ENCODE results near the gene PIAS4. TPM values are rescaled to one million over a fixed set of nuclear protein-coding genes. Genes with fewer than 3 reads are reported as not detected.

Gene PIAS4
- total RNA-seq, 2 experiments from 2014 or later, result 33.3 to 40.4 TPM

GRCh38 chr19:4027146-4027545 lies 19.6 kb downstream of the PIAS4 start:
- no peak overlapping the region for H3K27ac Mint-ChIP-seq
- CTCF ChIA-PET, result no interaction called here
- H3K9me3 Mint-ChIP-seq, result peaks cover under 1% of the 10 kb centered on the region
- no peaks in the 10 kb centered on the region for H3K27me3 Mint-ChIP-seq
- H3K4me3 Mint-ChIP-seq, result no peak overlapping the region
- H3K36me3 Mint-ChIP-seq (ENCODE audit: low read depth), result peaks cover 12% of the 10 kb centered on the region
- POLR2A ChIA-PET, result no interaction called here
- DNase-seq, result no peak
- no peaks in the 10 kb centered on the region for H3K4me1 Mint-ChIP-seq

GRCh38 chr19:4028334-4029246 lies 21.1 kb downstream of the PIAS4 start:
- no peaks in the 10 kb centered on the region for H3K4me1 Mint-ChIP-seq
- POLR2A ChIA-PET, result no interaction called here
- CTCF ChIA-PET, result interaction anchor here (0.6 to 1.3 kb wide), 2 partner anchors 16 to 40 kb away, joined by 3 read pairs; no protein-coding TSS in a partner anchor
- H3K27ac Mint-ChIP-seq, result no peak overlapping the region
- DNase-seq, result no peak
- no peaks in the 10 kb centered on the region for H3K27me3 Mint-ChIP-seq
- no peak overlapping the region for H3K4me3 Mint-ChIP-seq
- H3K36me3 Mint-ChIP-seq (ENCODE audit: low read depth), result peaks cover 12% of the 10 kb centered on the region
- H3K9me3 Mint-ChIP-seq, result no peaks in the 10 kb centered on the region

GRCh38 chr19:4029247-4029614 lies 21.7 kb downstream of the PIAS4 start:
- DNase-seq, result no peak
- Mint-ChIP-seq H3K4me1 (no peaks in the 10 kb centered on the region), H3K36me3 (ENCODE audit: low read depth) (peaks cover 12% of the 10 kb centered on the region), H3K27me3 (no peaks in the 10 kb centered on the region), H3K27ac (no peak overlapping the region), H3K4me3 (no peak overlapping the region), H3K9me3 (no peaks in the 10 kb centered on the region)
- ChIA-PET CTCF (interaction anchor here (0.6 to 1.3 kb wide), 2 partner anchors 17 to 39 kb away, joined by 3 read pairs; no protein-coding TSS in a partner anchor), POLR2A (no interaction called here)

- CTCF ChIA-PET, result interaction anchor here (0.6 kb wide), 1 partner anchor 28 kb away, joined by 3 read pairs; no protein-coding TSS in a partner anchor
- peaks cover 4% of the 10 kb centered on the region for H3K36me3 Mint-ChIP-seq (ENCODE audit: low read depth)
- POLR2A ChIA-PET, result no interaction called here
- H3K4me1 Mint-ChIP-seq, result no peaks in the 10 kb centered on the region
- no peak overlapping the region for H3K4me3 Mint-ChIP-seq
- H3K27ac Mint-ChIP-seq, result no peak overlapping the region
- H3K27me3 Mint-ChIP-seq, result no peaks in the 10 kb centered on the region
- no peaks in the 10 kb centered on the region for H3K9me3 Mint-ChIP-seq
- DNase-seq, result no peak
Measured at GRCh38 chr19:4030552-4030951, 23.0 kb downstream of the PIAS4 start.

- CTCF ChIA-PET, result interaction anchor here (0.6 kb wide), 1 partner anchor 28 kb away, joined by 3 read pairs; no protein-coding TSS in a partner anchor
- no peaks in the 10 kb centered on the region for H3K4me1 Mint-ChIP-seq
- H3K4me3 Mint-ChIP-seq, result no peak overlapping the region
Measured at GRCh38 chr19:4030981-4031380, 23.4 kb downstream of the PIAS4 start.

GRCh38 chr19:4031420-4031819 lies 23.9 kb downstream of the PIAS4 start:
- DNase-seq, result no peak
- H3K27me3 Mint-ChIP-seq, result no peaks in the 10 kb centered on the region
- ChIA-PET POLR2A (no interaction called here), CTCF (no interaction called here)
- no peak overlapping the region for H3K4me3 Mint-ChIP-seq
- H3K4me1 Mint-ChIP-seq, result no peaks in the 10 kb centered on the region
- no peak overlapping the region for H3K27ac Mint-ChIP-seq
- peaks cover 3% of the 10 kb centered on the region for H3K36me3 Mint-ChIP-seq (ENCODE audit: low read depth)
- no peaks in the 10 kb centered on the region for H3K9me3 Mint-ChIP-seq

More at GRCh38 chr19:4030981-4031380, 23.4 kb downstream of the PIAS4 start:
- POLR2A ChIA-PET, result no interaction called here
- H3K36me3 Mint-ChIP-seq (ENCODE audit: low read depth), result peaks cover 3% of the 10 kb centered on the region
- no peaks in the 10 kb centered on the region for H3K9me3 Mint-ChIP-seq
- no peak overlapping the region for H3K27ac Mint-ChIP-seq
- H3K27me3 Mint-ChIP-seq, result no peaks in the 10 kb centered on the region
- DNase-seq, result no peak

- no peak for DNase-seq
- no peak overlapping the region for H3K4me3 Mint-ChIP-seq
- no peaks in the 10 kb centered on the region for H3K9me3 Mint-ChIP-seq
- POLR2A ChIA-PET, result no interaction called here
- H3K27me3 Mint-ChIP-seq, result no peaks in the 10 kb centered on the region
- CTCF ChIA-PET, result interaction anchor here (1.0 kb wide), 1 partner anchor 10 kb away, joined by 4 read pairs; no protein-coding TSS in a partner anchor
- H3K36me3 Mint-ChIP-seq (ENCODE audit: low read depth), result no peaks in the 10 kb centered on the region
- no peak overlapping the region for H3K27ac Mint-ChIP-seq
- H3K4me1 Mint-ChIP-seq, result no peaks in the 10 kb centered on the region
Measured at GRCh38 chr19:4032436-4032835, 24.9 kb downstream of the PIAS4 start.

- Mint-ChIP-seq H3K4me3 (no peak overlapping the region), H3K4me1 (no peaks in the 10 kb centered on the region), H3K36me3 (ENCODE audit: low read depth) (peaks cover 2% of the 10 kb centered on the region), H3K9me3 (no peaks in the 10 kb centered on the region), H3K27ac (no peak overlapping the region), H3K27me3 (no peaks in the 10 kb centered on the region)
- ChIA-PET POLR2A (no interaction called here), CTCF (interaction anchor here (0.6 to 1.3 kb wide), 3 partner anchors 85 to 131 kb away, joined by 3 to 5 read pairs (median 4); no protein-coding TSS in a partner anchor)
- no peak for DNase-seq
Measured at GRCh38 chr19:4033028-4033956, 25.8 kb downstream of the PIAS4 start.

GRCh38 chr19:4034048-4035017 lies 26.8 kb downstream of the PIAS4 start:
- CTCF ChIA-PET, result interaction anchor here (0.6 to 1.3 kb wide), 4 partner anchors 47 to 366 kb away, joined by 3 to 5 read pairs (median 4); partner anchors contain the start of gene SH3GL1
- Mint-ChIP-seq H3K9me3 (no peaks in the 10 kb centered on the region), H3K4me3 (no peak overlapping the region), H3K27me3 (no peaks in the 10 kb centered on the region), H3K36me3 (ENCODE audit: low read depth) (peaks cover 2% of the 10 kb centered on the region), H3K4me1 (no peaks in the 10 kb centered on the region), H3K27ac (no peak overlapping the region)
- no peak for DNase-seq
- POLR2A ChIA-PET, result no interaction called here

- CTCF ChIA-PET, result interaction anchor here (0.6 to 1.3 kb wide), 2 partner anchors 47 to 365 kb away, joined by 4 read pairs; partner anchors contain the start of gene SH3GL1
- Mint-ChIP-seq H3K4me1 (no peaks in the 10 kb centered on the region), H3K9me3 (no peaks in the 10 kb centered on the region), H3K36me3 (ENCODE audit: low read depth) (peaks cover 2% of the 10 kb centered on the region), H3K4me3 (no peak overlapping the region), H3K27ac (no peak overlapping the region), H3K27me3 (no peaks in the 10 kb centered on the region)
- DNase-seq, result no peak
- POLR2A ChIA-PET, result no interaction called here
Measured at GRCh38 chr19:4035018-4035566, 27.6 kb downstream of the PIAS4 start.

- CTCF ChIA-PET, result interaction anchor here (0.6 kb wide), 1 partner anchor 47 kb away, joined by 4 read pairs; no protein-coding TSS in a partner anchor
- Mint-ChIP-seq H3K36me3 (ENCODE audit: low read depth) (peaks cover 2% of the 10 kb centered on the region), H3K27me3 (no peaks in the 10 kb centered on the region), H3K4me3 (no peak overlapping the region), H3K9me3 (no peaks in the 10 kb centered on the region), H3K4me1 (no peaks in the 10 kb centered on the region), H3K27ac (no peak overlapping the region)
- DNase-seq, result no peak
- POLR2A ChIA-PET, result no interaction called here
Measured at GRCh38 chr19:4035582-4035981, 28.0 kb downstream of the PIAS4 start.
